Erythroblast (primary cell): ENCODE data around the gene GABRA4.

Source experiments
- GATA1 ChIP-seq: IDR thresholded peaks from 2 replicates; pipeline ENCODE4 v1.6.1; 2011; ENCODE audit warnings: low read depth, mild to moderate bottlenecking, control low read depth, low read length, moderate library complexity
- POLR2A ChIP-seq: IDR thresholded peaks from 2 replicates; pipeline ENCODE4 v1.6.1; 2011; ENCODE audit warnings: mild to moderate bottlenecking, low read length

GRCh38 chr4:46994007-46994405 is 625 bp upstream of the GABRA4 start:
- no peak for TF ChIP-seq POLR2A
- no peak for TF ChIP-seq GATA1
